Measurements from ENCODE around the gene GNAI3.

DNA sequence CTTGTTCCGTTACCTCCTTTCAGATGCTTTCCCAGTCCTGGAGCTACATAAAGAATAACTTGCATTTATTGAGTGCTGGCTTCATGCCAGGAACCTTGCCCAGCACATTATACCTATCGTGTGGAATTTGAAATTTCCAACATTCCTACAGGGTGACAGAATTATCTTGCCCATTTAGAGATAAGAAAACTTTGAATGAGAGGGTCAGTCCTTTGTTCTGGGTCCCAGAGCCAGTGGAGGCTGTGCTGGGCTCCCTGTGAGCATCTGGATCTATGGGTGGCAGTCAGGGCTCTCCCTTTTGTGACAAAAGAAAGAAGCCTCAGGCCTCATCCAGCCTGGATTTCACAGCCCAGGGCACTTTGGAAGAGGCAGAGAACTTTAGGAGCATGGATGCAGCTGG lies 110.7 kb downstream of the GNAI3 start:
- TF ChIP-seq, protein P1, sequence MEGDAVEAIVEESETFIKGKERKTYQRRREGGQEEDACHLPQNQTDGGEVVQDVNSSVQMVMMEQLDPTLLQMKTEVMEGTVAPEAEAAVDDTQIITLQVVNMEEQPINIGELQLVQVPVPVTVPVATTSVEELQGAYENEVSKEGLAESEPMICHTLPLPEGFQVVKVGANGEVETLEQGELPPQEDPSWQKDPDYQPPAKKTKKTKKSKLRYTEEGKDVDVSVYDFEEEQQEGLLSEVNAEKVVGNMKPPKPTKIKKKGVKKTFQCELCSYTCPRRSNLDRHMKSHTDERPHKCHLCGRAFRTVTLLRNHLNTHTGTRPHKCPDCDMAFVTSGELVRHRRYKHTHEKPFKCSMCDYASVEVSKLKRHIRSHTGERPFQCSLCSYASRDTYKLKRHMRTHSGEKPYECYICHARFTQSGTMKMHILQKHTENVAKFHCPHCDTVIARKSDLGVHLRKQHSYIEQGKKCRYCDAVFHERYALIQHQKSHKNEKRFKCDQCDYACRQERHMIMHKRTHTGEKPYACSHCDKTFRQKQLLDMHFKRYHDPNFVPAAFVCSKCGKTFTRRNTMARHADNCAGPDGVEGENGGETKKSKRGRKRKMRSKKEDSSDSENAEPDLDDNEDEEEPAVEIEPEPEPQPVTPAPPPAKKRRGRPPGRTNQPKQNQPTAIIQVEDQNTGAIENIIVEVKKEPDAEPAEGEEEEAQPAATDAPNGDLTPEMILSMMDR (IDR thresholded peaks at IDR 0.05; ENCODE audit: insufficient read depth, low read length), result no peak
- no peak for TF ChIP-seq POLR2AphosphoS5 (IDR thresholded peaks at IDR 0.05; ENCODE audit: low read depth)
- TF ChIP-seq, protein P2, sequence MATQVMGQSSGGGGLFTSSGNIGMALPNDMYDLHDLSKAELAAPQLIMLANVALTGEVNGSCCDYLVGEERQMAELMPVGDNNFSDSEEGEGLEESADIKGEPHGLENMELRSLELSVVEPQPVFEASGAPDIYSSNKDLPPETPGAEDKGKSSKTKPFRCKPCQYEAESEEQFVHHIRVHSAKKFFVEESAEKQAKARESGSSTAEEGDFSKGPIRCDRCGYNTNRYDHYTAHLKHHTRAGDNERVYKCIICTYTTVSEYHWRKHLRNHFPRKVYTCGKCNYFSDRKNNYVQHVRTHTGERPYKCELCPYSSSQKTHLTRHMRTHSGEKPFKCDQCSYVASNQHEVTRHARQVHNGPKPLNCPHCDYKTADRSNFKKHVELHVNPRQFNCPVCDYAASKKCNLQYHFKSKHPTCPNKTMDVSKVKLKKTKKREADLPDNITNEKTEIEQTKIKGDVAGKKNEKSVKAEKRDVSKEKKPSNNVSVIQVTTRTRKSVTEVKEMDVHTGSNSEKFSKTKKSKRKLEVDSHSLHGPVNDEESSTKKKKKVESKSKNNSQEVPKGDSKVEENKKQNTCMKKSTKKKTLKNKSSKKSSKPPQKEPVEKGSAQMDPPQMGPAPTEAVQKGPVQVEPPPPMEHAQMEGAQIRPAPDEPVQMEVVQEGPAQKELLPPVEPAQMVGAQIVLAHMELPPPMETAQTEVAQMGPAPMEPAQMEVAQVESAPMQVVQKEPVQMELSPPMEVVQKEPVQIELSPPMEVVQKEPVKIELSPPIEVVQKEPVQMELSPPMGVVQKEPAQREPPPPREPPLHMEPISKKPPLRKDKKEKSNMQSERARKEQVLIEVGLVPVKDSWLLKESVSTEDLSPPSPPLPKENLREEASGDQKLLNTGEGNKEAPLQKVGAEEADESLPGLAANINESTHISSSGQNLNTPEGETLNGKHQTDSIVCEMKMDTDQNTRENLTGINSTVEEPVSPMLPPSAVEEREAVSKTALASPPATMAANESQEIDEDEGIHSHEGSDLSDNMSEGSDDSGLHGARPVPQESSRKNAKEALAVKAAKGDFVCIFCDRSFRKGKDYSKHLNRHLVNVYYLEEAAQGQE (IDR thresholded peaks at IDR 0.05; ENCODE audit: insufficient replicate concordance, low read depth), result no peak
- TF ChIP-seq SPI1 (IDR thresholded peaks at IDR 0.05; ENCODE audit: borderline replicate concordance, low read depth), result no peak
- TF ChIP-seq GABPA (IDR thresholded peaks at IDR 0.05; ENCODE audit: low read depth), result no peak

Measured in HL-60 (cell line).